SU-DHL-6 (cell line): ENCODE data around the gene GMEB2.

Experiments
- H2AFZ ChIP-seq: fragments of 200-600 bp; sonication (generic); 2 replicates; pipeline ENCODE4 v1.6.1; 2014; ENCODE audit warnings: low read depth, mild to moderate bottlenecking, moderate library complexity, mixed read lengths, antibody characterized with exemption, low read length; ENCODE audit not compliant: severe bottlenecking
- H3F3A ChIP-seq: fragments of 200-600 bp; shearing (Covaris generic); 2 replicates; pipeline ENCODE4 v1.6.0; 2016; ENCODE audit warnings: antibody characterized with exemption, mild to moderate bottlenecking; ENCODE audit not compliant: insufficient read depth
- H3K27ac ChIP-seq: fragments of 200-600 bp; sonication (generic); 2 replicates; pipeline ENCODE4 v1.5.1; 2016; ENCODE audit warnings: low read depth, mild to moderate bottlenecking, low read length, moderate library complexity, mixed read lengths
- H3K27me3 ChIP-seq: fragments of 200-600 bp; sonication (generic), shearing (Covaris generic); 2 replicates; pipeline ENCODE4 v1.6.0; 2014; ENCODE audit warnings: mild to moderate bottlenecking, low read length
- H3K36me3 ChIP-seq: fragments of 200-600 bp; sonication (generic); 2 replicates; pipeline ENCODE4 v1.6.1; 2014; ENCODE audit warnings: mild to moderate bottlenecking, low read length, mixed read lengths
- H3K4me2 ChIP-seq: fragments of 300-600, 200-600 bp; shearing (Covaris generic), sonication (generic); 2 replicates; pipeline ENCODE4 v1.6.0; 2014; ENCODE audit warnings: low read length, low read depth, mild to moderate bottlenecking; ENCODE audit not compliant: poor library complexity, severe bottlenecking
- H3K4me3 ChIP-seq: fragments of 200-600 bp; sonication (generic); 2 replicates; pipeline ENCODE4 v1.5.1; 2014; ENCODE audit warnings: antibody characterized with exemption, low read length, mild to moderate bottlenecking, mixed read lengths; ENCODE audit not compliant: insufficient read depth, poor library complexity, severe bottlenecking
- H3K79me2 ChIP-seq: fragments of 200-600 bp; sonication (generic); 2 replicates; pipeline ENCODE4 v1.6.1; 2014; ENCODE audit warnings: mild to moderate bottlenecking, low read length, moderate library complexity; ENCODE audit not compliant: insufficient read depth
- H3K9ac ChIP-seq: fragments of 200-600 bp; sonication (generic); 2 replicates; pipeline ENCODE4 v1.7.0; 2014; ENCODE audit warnings: mild to moderate bottlenecking, low read length
- H3K9me2 ChIP-seq: fragments of 200-600 bp; sonication (generic); replicated peaks from 2 replicates; pipeline ENCODE4 v1.6.1; 2014; ENCODE audit warnings: low read length; ENCODE audit not compliant: insufficient read depth
- H3K9me3 ChIP-seq: fragments of 200-600 bp; sonication (generic); 2 replicates; pipeline ENCODE4 v1.6.1; 2014; ENCODE audit warnings: low read length, mixed read lengths; ENCODE audit not compliant: insufficient read depth
- H4K20me1 ChIP-seq: fragments of 200-600 bp; sonication (generic); 2 replicates; pipeline ENCODE4 v1.6.1; 2014; ENCODE audit warnings: low read depth, mild to moderate bottlenecking, antibody characterized with exemption, low read length, moderate library complexity, mixed read lengths
- CTCF ChIP-seq: fragments of 200-600 bp; sonication (generic); IDR thresholded peaks from one replicate; pipeline ENCODE4 v1.5.1; 2017; ENCODE audit warnings: antibody characterized with exemption, mild to moderate bottlenecking, low read length, moderate library complexity; ENCODE audit not compliant: insufficient read depth, poor library complexity, severe bottlenecking
- EZH2phosphoT487 ChIP-seq: fragments of 200-600 bp; sonication (generic), shearing (Covaris generic); conservative IDR thresholded peaks from 2 replicates; pipeline ENCODE4 v1.6.1; 2018; ENCODE audit warnings: mild to moderate bottlenecking, antibody characterized with exemption, low read length, moderate library complexity, mixed read lengths

Gene GMEB2

GRCh38 chr20:63658749-63659187 is 31.9 kb upstream of the GMEB2 start:
- no peak for TF ChIP-seq EZH2phosphoT487
- TF ChIP-seq CTCF = no peak
- Histone ChIP-seq H3K9me3 (no peaks in the 10 kb centered on the region), H3K36me3 (no peaks in the 10 kb centered on the region), H3K9ac (peak overlapping the region; percentile 75), H2AFZ (peak overlapping the region; percentile 98), H3K27ac (no peak overlapping the region), H3K9me2 (no peaks in the 10 kb centered on the region), H3F3A (no peaks in the 10 kb centered on the region), H3K79me2 (peaks cover 13% of the 10 kb centered on the region), H4K20me1 (no peaks in the 10 kb centered on the region), H3K27me3 (no peaks in the 10 kb centered on the region), H3K4me3 (peak overlapping the region; percentile 75), H3K4me2 (peak overlapping the region; percentile 65)

GRCh38 chr20:63657937-63658748 is 31.2 kb upstream of the GMEB2 start, which contains the start of gene RTEL1:
RTEL1 (plus strand) TSS chr20:63658312; CDS start chr20:63659403, 1,091 bp downstream.
- H3K27ac ChIP-seq = peak within 1 kb of the TSS; percentile 62
- H3K4me2 ChIP-seq = peak within 1 kb of the TSS; percentile 65
- H3K9me3 ChIP-seq = no peaks in the 10 kb centered on the region
- no peak for TF ChIP-seq CTCF
- no peak for TF ChIP-seq EZH2phosphoT487
- no peaks in the 10 kb centered on the region for H4K20me1 ChIP-seq
- peaks cover 13% of the 10 kb centered on the region for H3K79me2 ChIP-seq
- H2AFZ ChIP-seq = peak within 1 kb of the TSS; percentile 98
- peak within 1 kb of the TSS; percentile 75 for H3K4me3 ChIP-seq
- H3K9me2 ChIP-seq = no peaks in the 10 kb centered on the region
- no peaks in the 10 kb centered on the region for H3K36me3 ChIP-seq
- no peaks in the 10 kb centered on the region for H3F3A ChIP-seq
- no peaks in the 10 kb centered on the region for H3K27me3 ChIP-seq
- H3K9ac ChIP-seq = peak within 1 kb of the TSS; percentile 75

GRCh38 chr20:63657260-63657936 is 30.5 kb upstream of the GMEB2 start:
- Histone ChIP-seq H3K36me3 (no peaks in the 10 kb centered on the region), H3K9me3 (no peaks in the 10 kb centered on the region), H3K9me2 (no peaks in the 10 kb centered on the region), H3K9ac (peak overlapping the region; percentile 75), H4K20me1 (no peaks in the 10 kb centered on the region), H2AFZ (peak overlapping the region; percentile 98), H3K79me2 (peaks cover 13% of the 10 kb centered on the region), H3K4me2 (peak overlapping the region; percentile 65), H3F3A (no peaks in the 10 kb centered on the region), H3K27ac (no peak overlapping the region), H3K27me3 (no peaks in the 10 kb centered on the region), H3K4me3 (peak overlapping the region; percentile 75)
- TF ChIP-seq EZH2phosphoT487 (no peak), CTCF (no peak)
